Dermis microvascular lymphatic vessel endothelial cell (primary cell): Measurements from ENCODE around the gene AP1M2. TPM values are rescaled to one million over a fixed set of nuclear protein-coding genes. Genes with fewer than 3 reads are reported as not detected.
"Not testable (repeated sequence)": the region's sequence is repeated elsewhere in the genome, so short reads cannot be mapped to it uniquely, and the experiment has no call there.

ENCODE experiments used
- DNase-seq, 2 donors: peaks; one replicate each; pipeline versions ENCODE4 v3.0.0 to v3.0.0-alpha.2; 2010; ENCODE audit warnings: low read depth in 2 of 2
- total RNA-seq: library from RNA; depleted of rRNA; stranded (reverse); fragments of >200 nt; gene quantifications from 2 replicates; pipeline ENCODE4 v1.2.1, GENCODE V29; 2014

Gene AP1M2
- total RNA-seq, 1 donor from 2014 or later: not detected

GRCh38 chr19:10602330-10603083, 15.4 kb upstream of the AP1M2 start:
- peak; percentile 32 to 77 for DNase-seq

GRCh38 chr19:10601999-10602329, 14.9 kb upstream of the AP1M2 start:
- DNase-seq: no peak

GRCh38 chr19:10600149-10600548, 13.0 kb upstream of the AP1M2 start:
- DNase-seq: no peak

GRCh38 chr19:10593820-10594637, 6.9 kb upstream of the AP1M2 start:
- no peak for DNase-seq

- no peak for DNase-seq
These were observed 6.0 kb upstream of the AP1M2 start for GRCh38 chr19:10593148-10593547.

GRCh38 chr19:10587839-10588150, 683 bp upstream of the AP1M2 start:
- no peak for DNase-seq

- DNase-seq: no peak
These were observed 716 bp downstream of the AP1M2 start for GRCh38 chr19:10586396-10586795.

- DNase-seq: no peak
These were observed 3.9 kb downstream of the AP1M2 start for GRCh38 chr19:10583036-10583776.

GRCh38 chr19:10582091-10582490, 5.0 kb downstream of the AP1M2 start:
- no peak for DNase-seq

GRCh38 chr19:10580979-10581631, 6.0 kb downstream of the AP1M2 start:
- DNase-seq: peak; percentile 81 to 93

- DNase-seq: no peak
These were observed 9.2 kb downstream of the AP1M2 start for GRCh38 chr19:10577951-10578350.

- no peak for DNase-seq
These were observed 11.9 kb downstream of the AP1M2 start for GRCh38 chr19:10575011-10575716.

- no peak for DNase-seq
These were observed 12.7 kb downstream of the AP1M2 start for GRCh38 chr19:10574462-10574861.

- not testable (repeated sequence) for DNase-seq
These were observed 13.3 kb downstream of the AP1M2 start for GRCh38 chr19:10573793-10574192.

GRCh38 chr19:10568826-10569651, 18.1 kb downstream of the AP1M2 start, which contains the start of gene CDKN2D:
TSS of gene CDKN2D (minus strand) at chr19:10568979. CDS start at chr19:10568653, 326 bp downstream.
- peak; percentile 98 to 100 for DNase-seq

GRCh38 chr19:10568062-10568825, 18.9 kb downstream of the AP1M2 start:
- DNase-seq: no peak

GRCh38 chr19:10567656-10568055, 19.5 kb downstream of the AP1M2 start:
- no peak for DNase-seq

- no peak for DNase-seq
These were observed 20.3 kb downstream of the AP1M2 start for GRCh38 chr19:10566658-10567410.

- DNase-seq: no peak
These were observed 20.8 kb downstream of the AP1M2 start for GRCh38 chr19:10566408-10566657.
